ENCODE measurements around the gene ANXA7. TPM values are rescaled to one million over a fixed set of nuclear protein-coding genes. Genes with fewer than 3 reads are reported as not detected.

The ANXA7 gene
- total and polyA plus RNA-seq, 8 donors, result 21.6 to 59.5 (median 45.4) TPM

GRCh38 chr10:73357821-73358220, 56.0 kb downstream of the ANXA7 start:
- Histone ChIP-seq H3K27me3 (no peaks in the 10 kb centered on the region), H3K36me3 (no peaks in the 10 kb centered on the region), H3K27ac (no peak overlapping the region), H3K4me1 (peaks cover 0 to 4% (median 3%) of the 10 kb centered on the region in 3 donors), H3K9me3 (no peaks in the 10 kb centered on the region), H3K4me3 (peak overlapping the region; percentile 69 to 76 (median 74))
- FAIRE-seq (no peak), DNase-seq (no peak), ATAC-seq (peak in 2 of 4 donors; percentile 15 to 24)
- intact Hi-C loops (cut with DNase I), result no loop called here
- 26 to 32% methylated on average over 5 of the region's 5 CpGs for WGBS, 2 donors
- no peak for TF ChIP-seq CTCF (IDR thresholded peaks at IDR 0.05)

GRCh38 chr10:73357166-73357565, 56.7 kb downstream of the ANXA7 start:
- Histone ChIP-seq H3K27ac (no peak overlapping the region), H3K27me3 (no peaks in the 10 kb centered on the region), H3K4me1 (peaks cover 0 to 4% (median 3%) of the 10 kb centered on the region in 3 donors), H3K4me3 (no peak overlapping the region), H3K9me3 (no peaks in the 10 kb centered on the region), H3K36me3 (no peaks in the 10 kb centered on the region)
- no peak for TF ChIP-seq CTCF (IDR thresholded peaks at IDR 0.05)
- intact Hi-C loops (cut with DNase I), result no loop called here
- WGBS, 2 donors, result 63 to 64% methylated on average over 4 of the region's 4 CpGs
- no peak for DNase-seq
- FAIRE-seq, result no peak
- ATAC-seq, result no peak

GRCh38 chr10:73344269-73344668, 69.6 kb downstream of the ANXA7 start:
- no peak for DNase-seq
- no peak for FAIRE-seq
- ATAC-seq, result no peak
- TF ChIP-seq CTCF (IDR thresholded peaks at IDR 0.05), result no peak
- no peaks in the 10 kb centered on the region for H3K4me1 ChIP-seq
- H3K27me3 ChIP-seq, result no peaks in the 10 kb centered on the region
- no peak overlapping the region for H3K4me3 ChIP-seq
- intact Hi-C loops (cut with DNase I), result no loop called here
- no peaks in the 10 kb centered on the region for H3K36me3 ChIP-seq
- H3K9me3 ChIP-seq, result no peaks in the 10 kb centered on the region
- 89% methylated on average over 1 of the region's 1 CpG for WGBS, 2 donors
- no peak overlapping the region for H3K27ac ChIP-seq

DNA sequence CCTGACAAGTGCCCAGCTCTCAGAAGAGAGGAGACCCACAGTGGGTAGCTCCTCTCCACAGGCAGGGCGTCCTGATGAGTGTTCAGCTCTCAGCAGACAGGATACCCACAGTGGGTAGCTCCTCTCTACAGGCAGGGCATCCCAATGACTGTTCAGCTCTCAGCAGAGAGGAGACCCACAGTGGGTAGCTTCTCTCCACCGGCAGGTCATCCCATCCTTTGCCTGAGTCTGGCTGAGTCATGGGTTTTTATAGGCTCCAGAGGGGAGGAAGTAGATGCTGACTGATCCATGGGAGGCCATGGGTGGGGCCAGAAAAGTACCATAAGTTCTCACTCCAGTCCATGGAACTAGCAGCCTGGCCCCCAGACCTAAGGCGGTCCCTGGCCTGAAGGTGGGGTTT, 73.7 kb downstream of the ANXA7 start:
- no peaks in the 10 kb centered on the region for H3K27me3 ChIP-seq
- H3K27ac ChIP-seq, result no peak overlapping the region
- no peak for ATAC-seq
- no peaks in the 10 kb centered on the region for H3K36me3 ChIP-seq
- WGBS, 2 donors, result 90 to 97% methylated on average over 3 of the region's 3 CpGs
- intact Hi-C loops (cut with DNase I), result no loop called here
- DNase-seq, result no peak
- no peaks in the 10 kb centered on the region for H3K9me3 ChIP-seq
- no peak overlapping the region for H3K4me3 ChIP-seq
- FAIRE-seq, result no peak
- no peak for TF ChIP-seq CTCF (IDR thresholded peaks at IDR 0.05)
- no peaks in the 10 kb centered on the region for H3K4me1 ChIP-seq

DNA sequence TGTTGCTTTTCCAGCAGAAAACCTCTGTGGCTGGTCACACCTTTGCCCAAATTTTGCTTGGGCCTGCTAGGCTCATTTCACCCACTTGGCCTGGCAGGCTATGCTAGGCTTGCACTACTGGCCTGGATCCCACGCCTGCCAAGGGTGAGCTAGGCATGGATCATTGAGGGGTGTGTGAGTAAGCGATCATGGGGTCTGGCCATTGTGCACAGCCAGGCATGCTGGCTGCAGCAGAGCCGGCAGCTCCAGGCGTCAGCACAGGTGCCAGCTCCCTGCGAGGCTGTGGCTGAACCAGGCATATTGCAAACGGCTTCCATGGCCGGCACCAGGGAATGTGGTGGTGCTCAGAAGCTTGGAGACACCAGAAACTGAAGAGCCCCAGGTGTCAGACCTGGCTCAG, 74.4 kb downstream of the ANXA7 start:
- intact Hi-C loops (cut with DNase I), result no loop called here
- no peaks in the 10 kb centered on the region for H3K4me1 ChIP-seq
- no peaks in the 10 kb centered on the region for H3K27me3 ChIP-seq
- H3K27ac ChIP-seq, result no peak overlapping the region
- no peak for TF ChIP-seq CTCF (IDR thresholded peaks at IDR 0.05)
- H3K36me3 ChIP-seq, result no peaks in the 10 kb centered on the region
- ATAC-seq (peak in 1 of 4 donors; percentile 49), FAIRE-seq (no peak), DNase-seq (no peak)
- H3K4me3 ChIP-seq, result no peak overlapping the region
- WGBS, 2 donors, result 87 to 93% methylated on average over 7 of the region's 7 CpGs
- no peaks in the 10 kb centered on the region for H3K9me3 ChIP-seq

Measured in pancreas (tissue), 10 donors.